ENCODE results near the gene ACTN4.
"Not testable (repeated sequence)": the region's sequence is repeated elsewhere in the genome, so short reads cannot be mapped to it uniquely, and the experiment has no call there.

ACTN4 gene
- 225 to 226 reads per million in 2 experiments for total RNA-seq

- peak; percentile 100 for DNase-seq (ENCODE audit: low read depth)
These were observed at the start of gene ACTN4 for GRCh38 chr19:38647368-38647965. TSS of gene ACTN4 (plus strand) at chr19:38647649. CDS start at chr19:38647746, 97 bp downstream.

- DNase-seq (ENCODE audit: low read depth): no peak
These were observed 47.7 kb upstream of the ACTN4 start for GRCh38 chr19:38599722-38600121.

GRCh38 chr19:38602856-38603255 lies 44.6 kb upstream of the ACTN4 start:
- DNase-seq (ENCODE audit: low read depth): not testable (repeated sequence)

DNA sequence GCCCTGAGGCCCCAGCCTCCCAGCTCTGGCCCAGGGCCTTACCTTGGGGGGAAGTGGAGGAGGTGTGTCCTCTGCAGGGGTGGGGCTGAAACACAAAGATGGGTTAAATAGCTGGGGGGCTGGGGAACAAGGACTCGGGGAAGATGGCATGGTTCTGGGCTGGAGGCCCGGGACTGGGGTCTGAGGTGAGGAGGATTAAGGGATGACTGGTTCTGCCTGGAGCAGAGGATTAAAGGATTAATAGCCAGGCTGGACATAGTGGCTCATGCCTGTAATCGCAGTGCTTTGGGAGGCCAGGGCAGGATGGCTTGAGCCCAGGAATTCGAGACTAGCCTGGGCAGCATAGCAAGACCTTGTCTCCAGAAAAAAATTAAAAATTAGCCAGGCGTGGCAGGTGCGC lies 41.3 kb upstream of the ACTN4 start:
- no peak for DNase-seq (ENCODE audit: low read depth)

DNA sequence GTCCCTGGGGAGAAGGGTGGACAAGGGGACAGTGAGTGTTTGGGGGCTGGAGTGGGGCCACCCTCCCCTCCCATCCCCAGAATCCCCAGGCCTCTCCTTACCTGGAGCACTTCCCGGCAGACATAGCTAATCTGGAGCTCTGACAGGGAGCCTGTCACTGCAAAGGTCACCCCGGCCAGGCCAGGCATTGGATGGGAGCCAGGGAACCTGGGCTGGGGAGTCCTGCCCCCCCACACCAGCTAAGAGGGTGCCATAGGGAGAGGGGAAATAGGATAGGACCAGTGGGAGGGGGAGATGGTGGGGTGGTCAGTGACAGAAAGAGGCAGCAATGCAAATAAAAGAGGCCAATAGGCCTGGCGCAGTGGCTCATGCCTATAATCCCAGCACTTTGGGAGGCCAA lies 33.2 kb upstream of the ACTN4 start:
- no peak for DNase-seq (ENCODE audit: low read depth)

DNA sequence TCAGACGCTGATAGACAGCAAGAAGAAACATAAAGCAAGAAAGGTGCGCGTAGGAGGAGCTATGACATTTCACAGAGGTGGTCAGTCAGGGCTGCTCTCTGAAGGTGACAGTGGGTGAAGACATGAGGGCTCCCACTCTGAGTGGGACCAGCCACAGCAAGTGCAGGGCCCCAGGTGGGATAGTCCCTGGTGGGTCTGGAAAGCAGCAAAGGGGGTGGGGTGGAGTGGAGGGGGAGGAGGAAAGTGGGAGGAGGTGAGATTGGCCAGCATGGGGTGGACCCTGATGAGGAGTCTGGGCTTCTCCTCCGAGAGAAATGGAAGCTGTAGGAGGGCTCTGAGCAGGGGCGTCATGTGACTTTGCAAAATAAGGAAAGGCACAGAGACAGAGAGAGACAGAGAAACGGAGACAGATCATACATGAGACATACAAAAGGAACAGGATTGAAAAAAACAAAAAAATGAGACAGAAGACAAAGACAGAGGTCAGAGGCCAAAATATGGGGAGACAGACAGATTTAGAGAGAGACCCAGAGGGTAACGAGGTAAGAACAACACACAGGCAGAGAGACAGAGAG lies 32.4 kb upstream of the ACTN4 start:
- DNase-seq (ENCODE audit: low read depth): no peak

- no peak for DNase-seq (ENCODE audit: low read depth)
These were observed 31.2 kb upstream of the ACTN4 start for GRCh38 chr19:38616265-38616664.

DNA sequence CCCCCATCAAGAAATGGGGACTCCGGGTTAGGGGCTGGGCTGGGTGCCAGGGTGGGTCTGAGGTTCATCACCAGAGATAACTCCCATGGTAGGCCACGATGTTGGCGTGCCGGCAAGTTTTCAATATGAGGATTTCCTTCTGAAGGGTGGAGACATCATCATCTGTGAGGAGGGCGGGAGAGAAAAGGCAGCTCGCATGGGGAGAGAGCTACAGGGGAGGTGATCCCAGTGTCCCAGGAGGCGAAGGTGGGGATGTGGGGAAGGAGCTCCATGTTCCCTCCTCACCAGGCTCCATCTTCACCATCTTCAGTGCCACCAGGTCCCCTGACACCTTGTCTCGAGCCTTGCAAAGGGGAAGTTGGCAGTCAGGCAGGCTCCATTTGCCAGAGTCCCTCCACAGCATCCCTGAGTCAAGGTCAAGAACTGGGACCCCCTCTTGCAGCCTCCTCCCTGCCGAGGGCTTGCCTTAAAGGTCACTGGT lies 30.1 kb upstream of the ACTN4 start:
- no peak for DNase-seq (ENCODE audit: low read depth)

- DNase-seq (ENCODE audit: low read depth): peak; percentile 53
These were observed 29.5 kb upstream of the ACTN4 start, which contains the start of gene MAP4K1 for GRCh38 chr19:38617764-38618589. TSS of gene MAP4K1 (minus strand) at chr19:38617953. CDS start at chr19:38617895, 58 bp downstream.

DNA sequence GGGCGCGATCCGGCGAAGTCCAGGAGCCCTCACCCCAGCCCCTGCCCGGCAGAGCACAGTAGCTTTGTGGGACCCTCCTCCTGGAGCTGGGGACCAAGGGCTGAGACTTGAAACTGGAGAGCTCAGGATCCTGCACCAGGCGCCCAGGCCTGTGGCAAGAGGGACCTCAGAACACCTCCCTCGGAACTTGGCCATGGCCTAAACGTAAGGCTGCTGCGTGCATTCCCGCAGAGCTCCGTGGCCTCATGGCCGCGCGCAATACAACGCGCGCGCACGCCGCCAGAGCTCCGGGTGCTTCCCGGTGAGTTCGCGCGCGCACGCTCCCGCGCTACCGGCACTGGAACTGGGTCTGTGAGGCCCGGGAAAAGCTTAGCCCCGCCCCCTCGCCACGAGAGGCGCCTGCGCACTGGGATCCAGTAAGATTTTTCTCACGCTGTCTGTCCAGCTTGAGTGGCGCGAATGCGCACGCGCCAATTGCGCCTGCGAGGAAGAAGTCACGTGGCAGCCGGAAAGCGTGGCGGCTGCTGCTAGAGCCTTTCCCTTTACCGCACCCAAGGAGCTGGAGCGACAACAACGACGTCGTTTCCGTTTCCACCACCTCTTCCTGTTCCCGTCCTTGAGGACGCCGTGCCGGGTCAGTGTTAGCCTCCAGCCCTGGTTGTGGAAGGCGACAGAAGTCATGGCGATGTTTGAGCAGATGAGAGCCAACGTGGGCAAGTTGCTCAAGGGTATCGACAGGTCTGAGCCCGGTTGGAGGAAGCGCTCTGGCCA lies 28.7 kb upstream of the ACTN4 start, which contains the start of gene EIF3K:
Gene EIF3K, plus strand, starts transcription at position 599 of the 771 bp plus-strand sequence. Its CDS starts 81 bp downstream, at position 680.
- DNase-seq (ENCODE audit: low read depth): peak; percentile 94

- DNase-seq (ENCODE audit: low read depth): no peak
These were observed 27.9 kb upstream of the ACTN4 start for GRCh38 chr19:38619361-38620174.

DNA sequence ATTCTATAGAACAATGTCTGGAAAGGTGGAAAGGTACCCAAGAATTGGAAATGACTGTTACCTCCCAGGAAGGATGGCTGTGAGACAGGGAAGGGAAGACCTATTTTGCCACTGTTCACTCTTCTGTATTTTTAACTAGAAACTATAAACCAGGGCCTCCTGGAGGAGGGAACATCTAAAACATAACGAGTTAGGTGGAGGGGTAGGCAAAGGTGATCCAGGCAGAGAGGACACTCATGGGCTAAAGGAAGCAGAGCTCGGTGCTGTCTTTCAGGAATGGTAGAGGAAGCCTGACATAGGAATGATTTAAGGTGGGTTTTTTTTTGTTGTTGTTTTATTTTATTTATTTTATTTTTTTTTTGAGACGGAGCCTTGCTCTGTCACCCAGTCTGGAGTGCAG lies 22.6 kb upstream of the ACTN4 start:
- no peak for DNase-seq (ENCODE audit: low read depth)

- no peak for DNase-seq (ENCODE audit: low read depth)
These were observed 21.0 kb upstream of the ACTN4 start for GRCh38 chr19:38626401-38626800.

GRCh38 chr19:38629568-38629967 lies 17.9 kb upstream of the ACTN4 start:
- DNase-seq (ENCODE audit: low read depth): no peak

- DNase-seq (ENCODE audit: low read depth): not testable (repeated sequence)
These were observed 16.1 kb upstream of the ACTN4 start for GRCh38 chr19:38631301-38631700.

DNA sequence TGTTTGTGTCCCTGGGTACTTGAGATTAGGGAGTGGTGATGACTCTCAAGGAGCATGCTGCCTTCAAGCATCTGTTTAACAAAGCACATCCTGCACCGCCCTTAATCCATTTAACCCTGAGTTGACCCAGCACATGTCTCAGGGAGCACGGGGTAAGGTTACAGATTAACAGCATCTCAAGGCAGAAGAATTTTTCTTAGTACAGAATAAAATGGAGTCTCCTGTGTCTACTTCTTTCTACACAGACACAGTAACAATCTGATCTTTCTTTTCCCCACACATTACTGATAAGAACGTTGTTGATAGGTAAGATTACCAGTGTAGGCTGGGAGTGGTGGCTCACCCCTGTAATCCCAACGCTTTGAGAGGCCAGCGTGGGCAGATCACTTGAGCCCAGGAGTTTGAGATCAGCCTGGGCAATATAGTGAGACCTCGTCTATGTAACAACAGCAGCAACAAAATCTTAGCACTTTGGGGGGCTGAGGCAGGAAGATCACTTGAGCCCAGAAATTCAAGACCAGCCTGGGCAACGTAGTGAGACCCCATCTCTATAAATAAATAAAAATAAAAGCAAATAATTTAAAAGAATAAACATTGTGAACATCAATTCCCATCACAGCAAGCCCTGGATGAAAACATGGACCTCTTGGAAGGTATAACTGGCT lies 15.5 kb upstream of the ACTN4 start:
- not testable (repeated sequence) for DNase-seq (ENCODE audit: low read depth)

DNA sequence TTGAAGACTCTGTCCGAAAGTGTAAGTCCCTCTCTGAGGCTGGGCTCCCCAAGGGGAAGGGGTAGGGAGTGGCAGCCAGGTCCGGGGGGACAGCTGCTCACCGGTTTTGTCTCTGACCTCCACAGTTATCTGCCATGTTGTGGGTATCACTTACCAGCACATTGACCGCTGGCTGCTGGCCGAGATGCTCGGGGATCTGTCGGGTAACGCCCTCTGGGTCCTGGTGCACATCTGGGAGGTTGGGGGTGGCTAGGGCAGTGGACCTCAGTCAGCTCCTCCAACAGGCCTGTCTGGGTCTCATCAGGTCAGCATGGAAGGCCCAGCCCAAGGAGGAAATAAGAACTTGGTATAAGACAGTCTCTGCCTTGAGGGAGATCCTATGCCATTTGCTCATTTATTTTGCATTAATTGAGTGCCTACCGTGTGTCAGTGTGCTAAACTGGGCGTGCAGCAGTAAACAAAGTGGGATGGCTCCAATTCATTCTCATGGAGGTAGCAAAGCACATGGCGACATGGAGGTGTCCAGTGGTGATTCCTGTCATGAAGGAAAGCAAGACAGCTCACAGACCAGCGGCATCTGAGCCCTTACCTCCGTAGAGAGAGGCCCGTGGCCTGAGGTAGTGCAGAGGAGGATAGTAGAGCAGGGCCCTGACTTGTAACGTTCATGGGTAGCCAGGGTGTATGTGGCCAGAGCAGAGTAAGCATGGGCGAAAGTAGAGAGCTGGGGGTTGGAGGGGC lies 14.8 kb upstream of the ACTN4 start:
- DNase-seq (ENCODE audit: low read depth): no peak

DNA sequence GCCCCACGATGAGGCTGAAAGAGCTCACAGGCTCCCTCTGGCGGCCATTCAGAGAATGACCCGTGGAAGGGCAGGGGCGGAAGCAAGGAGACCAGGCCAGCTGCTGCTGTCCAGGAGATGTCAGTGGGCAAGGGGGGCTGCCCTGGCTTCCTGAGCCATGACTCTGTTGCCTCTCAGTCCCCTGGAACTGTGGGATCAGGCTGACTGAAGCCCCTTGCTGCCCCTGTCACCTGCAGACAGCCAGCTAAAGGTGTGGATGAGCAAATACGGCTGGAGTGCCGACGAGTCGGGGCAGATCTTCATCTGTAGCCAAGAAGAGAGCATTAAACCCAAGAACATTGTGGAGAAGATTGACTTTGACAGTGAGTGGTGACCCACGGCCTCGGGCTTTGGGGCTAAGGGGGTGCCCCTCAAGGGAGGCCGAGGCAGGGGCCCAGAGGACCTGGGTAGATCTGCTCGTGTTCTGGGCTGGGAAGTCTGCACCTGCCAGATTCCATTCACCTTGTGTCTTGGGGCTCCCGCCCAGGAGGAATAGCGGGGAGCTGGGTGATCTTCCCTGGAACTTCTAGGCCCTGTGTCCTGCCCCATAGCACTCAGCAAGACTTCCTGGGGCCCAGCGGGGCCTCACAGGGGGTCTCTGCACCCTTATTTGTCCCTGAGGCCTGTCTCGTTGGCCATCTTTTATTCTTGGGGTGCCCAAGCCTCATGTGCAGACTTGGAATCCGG lies 12.5 kb upstream of the ACTN4 start:
- peak; percentile 52 for DNase-seq (ENCODE audit: low read depth)
